ENCODE data around the gene PAK6.
A peak's percentile ranks its signal among the peaks of the same experiment; 100 is the strongest.

The PAK6 gene

DNA sequence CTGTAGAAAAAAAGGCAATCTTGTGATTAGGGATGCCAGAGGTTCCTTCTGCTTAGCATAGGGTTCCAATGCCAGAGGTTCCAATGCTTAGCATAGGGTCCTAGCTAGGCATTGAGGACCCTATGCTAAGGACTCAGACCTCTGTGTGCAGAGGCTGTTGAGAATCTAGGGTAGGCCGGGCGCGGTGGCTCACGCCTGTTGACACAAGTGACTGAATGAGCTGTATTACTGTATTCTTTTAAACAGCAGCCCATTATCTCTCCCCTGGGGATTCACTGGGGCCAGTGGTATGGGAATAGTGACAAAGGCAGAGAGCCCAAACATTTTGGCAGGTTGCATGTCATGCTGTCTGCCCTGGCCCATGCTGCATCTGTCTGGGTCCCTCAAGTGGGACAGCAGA is 16.2 kb downstream of the PAK6 start:
- DNase-seq (ENCODE audit: low read depth in 2 of 2, low spot score in 1 of 2), result no peak

DNA sequence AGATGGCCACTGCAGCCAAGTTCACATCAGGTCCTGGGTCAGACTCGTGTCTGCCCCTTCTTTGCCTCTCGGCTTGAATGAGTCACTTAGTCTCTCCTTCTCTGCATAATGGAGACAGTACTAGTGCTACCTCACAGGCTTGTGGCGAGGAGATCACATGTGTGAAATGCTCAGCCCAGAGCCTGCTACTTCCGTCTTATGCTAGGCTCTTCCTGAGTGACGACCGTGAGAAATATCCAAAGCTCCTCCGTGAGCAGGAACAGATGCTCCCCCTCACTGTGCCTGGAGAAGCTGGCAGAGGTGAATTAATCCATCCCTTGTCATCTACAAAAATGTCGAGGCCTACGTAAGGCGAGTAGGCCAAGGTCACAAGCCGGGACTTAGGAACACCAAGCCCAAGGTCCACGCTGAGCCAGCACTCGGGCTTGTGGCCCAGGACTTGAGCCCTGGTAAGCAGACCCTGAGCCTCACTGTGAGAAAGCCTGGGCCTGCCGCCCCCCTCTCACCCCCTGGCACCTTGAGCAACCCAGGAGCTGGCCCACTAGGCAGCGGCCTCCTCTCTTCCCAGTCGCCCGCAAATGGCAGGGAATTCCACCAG is 17.9 kb downstream of the PAK6 start:
- no peak for DNase-seq (ENCODE audit: low read depth in 2 of 2, low spot score in 1 of 2)

DNA sequence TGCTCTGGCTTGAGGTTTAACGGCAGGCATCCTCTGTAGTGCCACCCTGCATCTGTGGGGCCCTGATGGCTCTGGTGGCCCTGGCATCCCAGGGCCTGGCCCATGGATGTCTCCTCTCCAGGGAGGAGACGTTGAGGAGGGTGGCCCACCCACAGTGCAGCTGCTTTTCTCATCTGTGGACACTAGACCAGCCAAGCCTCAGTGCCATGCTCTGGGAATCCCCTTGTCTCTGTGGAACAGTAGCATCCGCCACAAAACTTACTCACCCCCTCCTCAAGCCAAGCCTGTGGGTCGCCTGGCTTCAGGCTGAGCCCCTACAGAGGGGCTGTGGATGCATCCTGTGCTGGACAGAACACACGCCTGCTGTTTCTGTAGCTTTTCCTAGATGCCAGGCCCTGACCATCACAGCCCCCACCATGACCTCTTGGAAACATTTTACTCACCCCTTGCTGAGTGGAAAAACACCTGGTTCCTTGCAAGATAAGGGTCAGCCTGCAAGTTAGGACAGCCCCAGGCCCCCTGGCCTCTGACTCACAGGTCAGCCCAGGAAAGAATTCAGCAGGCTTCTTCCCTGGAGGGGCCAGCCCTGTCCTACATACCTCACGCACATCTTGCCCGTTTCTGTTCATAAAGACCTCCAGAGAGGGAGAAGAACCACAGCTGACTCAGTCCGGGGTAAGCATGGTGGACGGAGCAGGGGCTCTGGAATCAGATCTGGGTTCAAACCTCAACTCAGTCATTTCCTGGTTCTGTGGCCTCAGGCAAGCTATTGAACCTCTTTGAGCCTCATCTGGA is 19.0 kb downstream of the PAK6 start:
- no peak for DNase-seq (ENCODE audit: low read depth in 2 of 2, low spot score in 1 of 2)

DNA sequence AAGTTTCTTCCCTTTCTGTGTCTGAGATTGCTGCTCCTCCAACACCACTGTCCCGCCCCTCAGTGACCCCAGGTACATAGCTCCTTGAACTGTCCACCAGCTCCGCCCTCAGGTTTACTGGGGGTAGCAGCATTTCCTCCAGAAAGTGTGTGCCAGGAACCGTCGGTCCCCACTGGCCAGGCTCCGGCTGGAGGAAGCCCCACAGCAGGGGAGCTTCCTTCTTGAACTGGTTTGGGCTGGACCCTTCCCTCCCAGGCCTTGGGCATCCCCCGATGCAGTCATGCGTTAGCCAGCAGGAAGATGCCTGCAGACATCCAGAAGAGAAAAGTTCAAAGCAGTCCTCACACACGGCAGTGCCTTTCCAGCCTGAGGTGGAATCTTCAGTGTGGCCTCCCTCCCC is 19.7 kb downstream of the PAK6 start:
- no peak for DNase-seq (ENCODE audit: low read depth in 2 of 2, low spot score in 1 of 2)

DNA sequence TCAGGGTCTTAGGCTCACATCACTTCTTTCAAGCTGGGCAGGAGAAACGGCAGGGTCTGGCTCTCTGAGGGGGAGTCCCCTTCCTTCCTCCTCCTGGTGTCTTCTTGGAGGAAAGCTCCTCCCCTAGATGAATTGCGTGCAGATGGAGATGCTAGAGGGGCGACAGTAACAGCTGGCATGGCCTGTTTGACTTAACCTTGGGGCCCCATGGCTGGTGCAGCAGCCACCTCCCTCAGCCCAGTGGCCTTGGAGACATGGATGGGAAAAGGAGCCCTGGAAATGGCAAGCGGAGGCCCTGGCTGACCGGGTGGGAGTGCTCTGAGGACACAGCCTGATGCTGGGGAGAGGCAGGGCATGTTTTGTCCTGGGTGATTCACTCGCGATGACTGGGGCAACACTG is 20.2 kb downstream of the PAK6 start:
- DNase-seq (ENCODE audit: low read depth in 2 of 2, low spot score in 1 of 2), result no peak

DNA sequence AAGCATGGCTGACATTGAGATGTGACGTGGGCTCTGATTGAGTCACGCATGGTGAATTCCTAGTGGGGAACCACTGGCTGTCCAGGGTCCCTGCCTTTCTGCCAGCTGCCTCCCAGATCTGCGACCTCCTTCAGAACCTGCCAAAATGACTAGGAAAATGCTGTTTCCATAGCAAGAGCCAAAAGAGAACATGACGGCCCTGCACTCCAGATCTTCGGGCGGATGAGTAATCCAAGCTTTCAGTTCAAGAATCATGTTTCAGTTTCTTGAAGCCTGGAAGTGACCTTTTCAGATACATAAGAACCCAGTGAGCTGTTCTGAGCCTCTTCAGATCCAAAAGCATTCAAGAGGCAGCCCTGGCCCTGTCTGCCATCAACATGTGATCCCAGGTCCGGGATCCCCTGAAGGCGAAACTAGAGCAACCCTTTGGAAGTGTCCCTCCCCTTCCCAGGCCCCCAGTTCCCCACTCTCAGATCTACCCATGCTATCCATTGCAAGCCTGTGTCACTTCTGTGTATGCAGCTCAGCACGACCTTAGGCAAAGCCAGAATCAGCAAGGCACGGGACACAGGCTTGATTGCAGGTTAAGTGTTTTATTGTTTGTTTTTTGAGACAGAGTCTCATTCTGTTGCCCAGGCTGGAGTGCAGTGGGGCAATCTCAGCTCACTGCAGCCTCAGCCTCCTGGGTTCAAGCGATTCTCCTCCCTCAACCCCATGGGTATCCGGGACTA is 24.3 kb downstream of the PAK6 start:
- DNase-seq (ENCODE audit: low read depth in 2 of 2, low spot score in 1 of 2), result no peak

DNA sequence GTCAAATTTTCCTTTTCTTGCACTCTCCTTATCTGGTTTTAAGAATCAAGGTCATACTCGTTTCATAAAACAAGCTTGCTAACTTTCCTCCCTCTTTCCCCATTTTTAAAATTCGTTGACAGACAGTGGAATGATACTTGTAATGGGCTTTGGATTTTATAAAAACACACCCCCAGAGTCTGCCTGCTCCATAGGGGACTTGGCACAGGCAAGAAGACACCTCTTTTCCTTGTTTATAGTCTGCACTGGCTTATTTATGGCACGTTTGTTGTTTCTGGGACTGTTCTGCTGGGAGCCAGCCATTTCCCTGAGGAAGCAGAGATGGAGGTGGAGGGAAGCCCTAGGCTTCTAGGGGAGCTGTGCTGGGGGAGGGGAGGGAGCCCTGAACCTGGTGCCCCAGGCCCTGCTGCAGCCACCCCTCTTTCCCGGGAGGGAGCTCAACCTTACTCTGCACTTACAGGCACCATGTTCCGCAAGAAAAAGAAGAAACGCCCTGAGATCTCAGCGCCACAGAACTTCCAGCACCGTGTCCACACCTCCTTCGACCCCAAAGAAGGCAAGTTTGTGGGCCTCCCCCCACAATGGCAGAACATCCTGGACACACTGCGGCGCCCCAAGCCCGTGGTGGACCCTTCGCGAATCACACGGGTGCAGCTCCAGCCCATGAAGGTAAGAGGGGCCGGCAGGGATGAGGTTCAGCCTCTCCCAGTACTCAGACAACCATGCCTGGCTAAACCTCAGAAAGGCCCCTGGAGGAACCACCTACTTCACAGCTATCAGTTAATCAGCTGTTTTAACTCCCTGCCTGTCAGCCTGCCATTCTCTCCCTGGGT is 25.7 kb downstream of the PAK6 start:
- DNase-seq (ENCODE audit: low read depth in 2 of 2, low spot score in 1 of 2), result no peak

DNA sequence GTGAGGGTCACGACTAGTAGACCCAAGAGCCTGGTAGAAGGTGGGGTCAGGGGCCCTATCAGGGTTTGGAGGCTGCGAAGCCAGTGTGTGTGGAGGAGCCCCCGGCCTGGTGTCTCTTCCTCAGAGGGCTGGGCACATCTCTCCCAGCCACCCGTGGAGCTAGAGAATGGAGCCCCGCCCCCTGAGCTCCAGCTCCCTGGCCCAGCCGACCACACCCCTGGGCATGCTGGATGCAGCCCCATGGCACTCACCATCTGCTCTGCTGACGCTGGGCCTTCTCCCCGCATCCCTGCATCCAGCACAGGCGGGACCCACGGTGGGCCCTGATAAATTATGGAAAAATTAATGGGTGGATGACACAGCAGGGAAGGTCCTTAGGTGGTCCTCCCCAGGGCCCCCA is 26.5 kb downstream of the PAK6 start:
- no peak for DNase-seq (ENCODE audit: low read depth in 2 of 2, low spot score in 1 of 2)

DNA sequence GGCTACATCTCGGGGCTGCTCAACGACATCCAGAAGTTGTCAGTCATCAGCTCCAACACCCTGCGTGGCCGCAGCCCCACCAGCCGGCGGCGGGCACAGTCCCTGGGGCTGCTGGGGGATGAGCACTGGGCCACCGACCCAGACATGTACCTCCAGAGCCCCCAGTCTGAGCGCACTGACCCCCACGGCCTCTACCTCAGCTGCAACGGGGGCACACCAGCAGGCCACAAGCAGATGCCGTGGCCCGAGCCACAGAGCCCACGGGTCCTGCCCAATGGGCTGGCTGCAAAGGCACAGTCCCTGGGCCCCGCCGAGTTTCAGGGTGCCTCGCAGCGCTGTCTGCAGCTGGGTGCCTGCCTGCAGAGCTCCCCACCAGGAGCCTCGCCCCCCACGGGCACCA is 27.0 kb downstream of the PAK6 start:
- no peak for DNase-seq (ENCODE audit: low read depth in 2 of 2, low spot score in 1 of 2)

DNA sequence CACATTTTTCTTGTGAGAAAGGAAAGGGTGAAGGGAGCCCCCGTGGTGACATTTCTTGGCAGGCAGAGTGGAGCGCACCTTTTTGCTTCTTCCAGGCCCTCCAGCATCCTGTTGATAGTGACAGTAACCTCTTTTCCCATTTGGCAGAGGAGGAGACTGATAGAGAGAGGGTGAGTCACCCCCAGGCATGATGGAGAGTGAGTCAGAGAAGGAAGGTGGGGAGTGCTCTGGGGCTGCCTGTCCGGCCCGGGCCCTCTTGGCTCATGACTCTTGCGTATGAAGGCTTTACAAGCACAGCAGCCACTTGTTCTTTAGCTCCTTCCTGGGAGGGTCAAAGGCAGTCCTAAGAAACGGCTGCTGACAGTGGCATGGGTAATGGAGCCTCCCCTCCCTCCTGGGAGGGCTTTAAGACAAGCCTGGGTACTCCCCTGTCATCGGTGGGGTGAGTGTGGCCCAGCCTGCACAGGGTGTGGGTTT is 28.0 kb downstream of the PAK6 start:
- DNase-seq (ENCODE audit: low read depth in 2 of 2, low spot score in 1 of 2), result no peak

DNA sequence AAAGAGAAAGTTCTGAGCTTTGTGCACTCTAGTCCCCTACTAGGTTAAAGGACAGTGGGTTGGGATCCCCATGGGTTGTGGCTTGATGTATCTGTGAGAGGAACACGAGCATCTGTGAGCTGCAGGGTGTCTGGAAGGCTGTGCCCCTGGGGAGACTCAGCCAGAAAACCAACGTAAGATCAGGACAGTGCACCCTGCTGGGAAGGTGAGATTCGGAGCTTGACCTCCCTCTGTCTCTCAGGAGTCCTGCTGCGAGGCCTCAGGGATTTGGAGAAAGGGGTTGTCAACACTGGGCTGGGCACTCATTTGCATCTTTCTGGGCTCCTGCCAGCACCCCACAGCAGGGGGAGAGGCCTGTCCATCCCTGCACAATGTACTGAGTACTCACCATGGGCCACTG is 28.8 kb downstream of the PAK6 start:
- no peak for DNase-seq (ENCODE audit: low read depth in 2 of 2, low spot score in 1 of 2)

DNA sequence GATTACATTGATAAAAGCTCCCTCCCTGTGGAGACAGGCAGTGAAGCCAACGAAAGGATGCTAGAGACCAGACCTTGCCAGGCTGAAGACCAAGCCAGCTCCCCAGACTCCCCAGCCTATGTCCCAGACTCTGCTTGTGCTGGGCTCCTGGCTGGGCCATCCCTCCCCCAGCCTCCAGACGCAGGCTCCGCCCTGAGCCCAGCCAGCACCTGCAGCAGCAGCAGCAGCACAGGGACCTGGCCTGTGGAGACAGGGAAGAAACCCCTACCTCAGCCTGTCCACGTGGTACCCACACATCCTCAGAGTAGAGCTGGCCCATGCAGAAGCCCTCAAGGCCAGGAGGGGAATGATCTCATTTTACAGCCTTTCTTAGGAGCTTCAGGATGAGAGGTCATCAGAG is 30.7 kb downstream of the PAK6 start:
- no peak for DNase-seq (ENCODE audit: low read depth in 2 of 2, low spot score in 1 of 2)

DNA sequence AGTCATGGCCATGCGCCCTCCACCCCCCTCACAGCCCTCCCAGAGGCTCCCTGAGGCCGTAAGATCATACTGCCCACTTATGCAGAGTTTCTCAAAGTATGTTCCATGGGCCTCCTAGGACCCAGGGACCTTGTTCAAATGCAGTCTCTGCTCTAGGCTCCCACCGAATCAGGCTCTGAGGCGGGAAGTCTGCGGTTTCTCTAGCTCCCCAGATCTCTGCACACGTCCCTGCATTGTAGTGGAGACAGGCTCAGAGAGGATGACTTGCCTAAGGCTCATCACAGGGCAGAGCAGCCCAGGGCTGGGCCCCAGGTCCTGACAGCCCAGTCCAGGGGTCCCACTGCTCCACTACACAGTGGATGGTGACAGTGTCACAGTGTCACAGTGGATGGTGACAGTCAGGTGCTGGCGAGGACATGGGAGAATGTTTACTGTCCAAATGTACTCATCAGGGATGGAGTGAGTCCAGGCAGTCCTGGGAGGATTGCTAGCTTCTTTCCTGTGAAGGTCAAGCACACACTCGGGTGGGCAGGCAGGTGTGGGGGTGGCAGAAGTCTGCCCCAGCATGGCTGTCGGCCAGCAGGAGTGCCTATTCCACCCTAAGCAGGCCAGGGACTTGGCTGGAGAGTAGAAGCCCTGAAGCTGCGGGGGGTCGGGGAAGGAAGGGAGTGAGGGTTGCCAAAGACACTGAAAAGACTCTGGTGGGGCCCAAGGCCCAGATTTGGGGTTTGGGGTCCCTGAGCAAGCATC is 31.6 kb downstream of the PAK6 start:
- DNase-seq (ENCODE audit: low read depth in 2 of 2, low spot score in 1 of 2), result no peak

DNA sequence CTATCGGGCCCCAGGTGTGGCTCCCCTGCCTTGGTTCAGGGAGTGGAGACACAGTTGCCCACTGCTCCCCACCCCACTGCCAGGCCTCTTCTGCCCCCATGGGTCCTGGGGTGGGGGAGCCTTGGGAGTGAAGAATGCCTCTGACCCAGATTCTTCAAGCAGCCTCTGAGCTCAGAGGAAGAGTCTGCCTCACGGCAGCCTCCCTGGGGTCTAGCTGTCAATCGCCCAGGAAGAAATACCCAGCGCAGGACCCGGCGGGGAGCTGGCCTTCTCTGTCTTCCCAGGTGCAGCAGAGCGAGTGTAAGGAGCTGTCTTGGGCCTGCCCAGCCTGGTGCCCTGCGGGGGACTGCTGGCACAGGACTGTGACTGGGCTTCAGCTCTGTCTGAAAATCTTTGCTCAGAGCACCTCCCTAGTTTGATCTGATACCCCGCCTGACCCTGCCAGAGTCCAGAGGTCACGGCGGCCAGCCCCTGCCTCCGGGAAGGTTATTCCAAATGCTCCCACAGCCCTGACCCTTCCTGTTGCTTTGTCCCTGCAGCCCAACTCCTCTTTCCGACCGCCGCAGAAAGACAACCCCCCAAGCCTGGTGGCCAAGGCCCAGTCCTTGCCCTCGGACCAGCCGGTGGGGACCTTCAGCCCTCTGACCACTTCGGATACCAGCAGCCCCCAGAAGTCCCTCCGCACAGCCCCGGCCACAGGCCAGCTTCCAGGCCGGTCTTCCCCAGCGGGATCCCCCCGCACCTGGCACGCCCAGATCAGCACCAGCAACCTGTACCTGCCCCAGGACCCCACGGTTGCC is 33.0 kb downstream of the PAK6 start:
- DNase-seq (ENCODE audit: low read depth in 2 of 2, low spot score in 1 of 2), result no peak

DNA sequence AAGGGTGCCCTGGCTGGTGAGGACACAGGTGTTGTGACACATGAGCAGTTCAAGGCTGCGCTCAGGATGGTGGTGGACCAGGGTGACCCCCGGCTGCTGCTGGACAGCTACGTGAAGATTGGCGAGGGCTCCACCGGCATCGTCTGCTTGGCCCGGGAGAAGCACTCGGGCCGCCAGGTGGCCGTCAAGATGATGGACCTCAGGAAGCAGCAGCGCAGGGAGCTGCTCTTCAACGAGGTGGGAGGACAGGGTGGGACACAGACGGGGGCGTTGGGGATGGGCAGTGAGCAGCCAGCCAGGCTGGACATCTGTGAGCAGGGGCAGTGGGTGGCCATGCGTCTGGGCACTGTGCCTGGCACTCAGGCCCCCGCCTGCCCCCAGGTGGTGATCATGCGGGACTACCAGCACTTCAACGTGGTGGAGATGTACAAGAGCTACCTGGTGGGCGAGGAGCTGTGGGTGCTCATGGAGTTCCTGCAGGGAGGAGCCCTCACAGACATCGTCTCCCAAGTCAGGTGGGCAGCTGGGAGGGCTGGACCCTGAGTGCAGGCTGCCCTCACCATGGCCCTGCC is 33.7 kb downstream of the PAK6 start:
- no peak for DNase-seq (ENCODE audit: low read depth in 2 of 2, low spot score in 1 of 2)

DNA sequence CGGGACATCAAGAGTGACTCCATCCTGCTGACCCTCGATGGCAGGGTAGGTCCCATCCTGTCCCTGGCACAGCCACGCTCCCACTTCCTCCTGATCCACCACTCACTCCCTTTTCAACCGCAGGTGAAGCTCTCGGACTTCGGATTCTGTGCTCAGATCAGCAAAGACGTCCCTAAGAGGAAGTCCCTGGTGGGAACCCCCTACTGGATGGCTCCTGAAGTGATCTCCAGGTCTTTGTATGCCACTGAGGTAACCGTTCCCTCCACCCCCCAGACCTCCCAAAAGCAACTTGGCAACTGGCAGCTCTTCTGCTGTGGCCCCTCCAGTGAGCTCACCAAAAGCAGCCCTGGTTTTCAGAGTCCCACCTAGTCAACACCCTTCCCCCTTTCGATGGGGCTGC is 34.6 kb downstream of the PAK6 start:
- no peak for DNase-seq (ENCODE audit: low read depth in 2 of 2, low spot score in 1 of 2)

DNA sequence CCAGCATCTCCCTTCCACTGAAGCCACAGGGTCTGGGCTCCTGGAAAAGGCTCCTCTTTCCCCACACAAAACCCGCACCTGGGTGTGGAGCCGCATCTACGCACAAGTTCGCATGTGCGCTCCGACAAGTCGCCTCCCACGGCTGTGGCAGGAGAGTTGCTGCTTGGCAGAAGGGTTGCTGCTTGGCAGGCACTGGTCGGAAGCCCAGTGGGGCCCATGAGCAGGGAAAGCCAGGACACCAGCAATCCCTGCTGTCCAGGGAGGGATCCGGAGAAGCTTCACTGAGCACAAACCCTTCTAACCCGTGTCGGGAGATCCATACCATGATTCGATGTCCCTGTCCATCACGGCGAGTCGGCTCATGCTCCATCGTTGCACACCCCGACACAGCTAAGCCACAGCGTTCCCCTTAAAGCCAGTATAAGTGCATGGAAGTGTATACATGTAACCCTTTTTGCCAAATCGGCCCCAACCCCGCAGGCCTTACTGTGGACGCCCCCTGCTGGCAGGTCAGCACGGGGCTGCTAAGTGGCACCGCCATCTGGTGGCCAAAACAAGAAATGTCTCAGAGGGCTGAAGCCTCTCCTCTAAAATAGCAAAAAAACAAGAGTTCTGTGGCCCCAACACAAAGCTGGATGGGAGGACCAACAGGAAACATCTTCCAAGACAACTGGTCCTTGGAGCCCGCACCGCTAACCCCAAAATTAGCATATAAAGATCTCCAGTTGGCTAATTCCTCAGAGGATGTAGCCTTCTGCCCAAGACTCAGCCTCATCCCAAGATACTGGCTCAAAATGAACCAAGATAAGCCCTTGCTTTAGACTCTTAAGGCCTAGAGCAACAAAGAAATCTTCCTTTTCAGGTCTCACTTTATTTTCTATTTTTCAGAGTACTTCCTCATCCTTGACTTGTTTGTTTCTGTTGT is 35.7 kb downstream of the PAK6 start:
- DNase-seq (ENCODE audit: low read depth in 2 of 2, low spot score in 1 of 2), result peak; percentile 70 to 79

DNA sequence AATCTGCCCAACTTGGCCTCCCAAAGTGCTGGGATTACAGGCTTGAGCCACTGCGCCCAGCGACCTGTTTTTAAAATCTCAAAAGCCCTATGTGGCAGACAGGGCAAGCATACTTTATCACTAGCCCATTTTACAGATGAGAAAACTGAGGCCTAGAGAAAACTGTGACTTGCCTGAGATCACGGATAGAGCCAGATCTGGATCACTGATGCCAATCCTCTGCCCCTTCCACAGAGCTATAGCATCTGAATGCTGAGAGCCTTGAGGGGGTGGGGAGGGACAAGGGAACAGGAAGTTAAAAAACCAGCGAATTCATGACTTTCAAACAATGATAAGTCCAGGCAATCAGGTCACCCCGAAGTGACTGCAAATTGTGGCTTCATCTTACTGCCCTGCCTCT is 36.7 kb downstream of the PAK6 start:
- DNase-seq (ENCODE audit: low read depth in 2 of 2, low spot score in 1 of 2), result no peak
